GM19239 (cell line): Measurements from ENCODE around the gene SLC44A2.
A peak's percentile ranks its signal among the peaks of the same experiment; 100 is the strongest.

Experiments
- DNase-seq: peaks from one replicate; pipeline ENCODE4 v3.0.0; 2011; ENCODE audit warnings: low spot score; ENCODE audit not compliant: insufficient read length
- FAIRE-seq: peaks from 2 replicates; lab custom pipeline; 2011; peaks lifted over from hg19 to GRCh38; lab: Jason Lieb, UNC

The SLC44A2 gene

DNA sequence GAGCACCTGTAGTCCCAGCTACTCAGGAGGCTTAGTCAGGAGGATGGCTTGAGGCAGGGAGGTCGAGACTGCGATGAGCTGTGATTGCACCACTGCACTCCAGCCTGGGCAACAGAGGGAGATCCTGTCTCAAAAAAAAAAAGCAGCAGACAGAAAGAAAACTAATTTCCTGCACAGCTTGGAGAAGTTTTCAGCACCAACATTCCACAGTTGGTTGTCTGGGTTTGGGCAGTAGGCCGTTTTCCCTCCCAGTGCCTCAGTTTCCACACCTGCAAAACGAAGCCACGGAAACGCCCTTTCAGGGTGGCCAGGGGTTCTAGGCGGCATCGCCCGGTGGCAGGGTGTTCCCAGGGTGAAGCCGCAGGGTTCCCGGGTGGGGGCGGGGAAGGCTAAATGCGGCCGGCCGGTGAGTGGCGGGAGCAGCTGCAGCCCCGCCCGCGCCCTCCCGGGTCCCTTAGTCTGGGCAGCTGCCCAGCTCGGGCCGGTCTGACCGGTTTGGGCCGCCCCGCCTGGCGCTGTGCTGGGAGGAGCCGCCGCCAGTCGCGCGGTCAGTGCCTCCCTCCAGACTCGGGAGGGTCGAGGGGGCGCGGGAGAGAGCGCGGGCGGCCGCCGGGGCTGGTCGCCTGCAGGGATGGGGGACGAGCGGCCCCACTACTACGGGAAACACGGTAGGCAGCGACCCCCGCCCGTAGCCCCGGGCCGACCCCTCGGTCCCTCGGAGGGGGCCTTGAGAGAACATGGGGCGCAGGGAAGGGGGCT is at the start of gene SLC44A2:
Gene SLC44A2, plus strand, starts transcription at position 551 of the 759 bp plus-strand sequence. Its CDS starts 81 bp downstream, at position 632.
- DNase-seq (no peak), FAIRE-seq (no peak)

DNA sequence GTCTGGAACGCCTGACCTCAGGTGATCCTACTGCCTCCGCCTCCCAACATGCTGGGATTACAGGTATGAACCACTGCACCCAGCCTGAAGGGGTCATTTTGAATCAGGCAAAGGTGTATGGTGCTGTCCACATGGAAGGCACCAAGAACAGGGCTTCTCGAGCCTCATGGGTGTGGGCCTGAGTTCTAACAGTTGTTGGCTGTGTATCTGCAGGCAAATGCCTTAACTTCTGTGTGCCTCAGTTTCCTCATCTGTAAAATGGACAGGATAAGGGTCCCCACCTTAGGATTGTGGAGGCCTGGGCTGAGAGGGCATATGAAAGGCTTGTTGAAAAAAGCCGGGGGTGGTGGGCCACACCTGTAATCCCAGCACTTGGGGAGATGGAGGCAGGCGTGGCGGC is 47.4 kb upstream of the SLC44A2 start:
- no peak for FAIRE-seq

DNA sequence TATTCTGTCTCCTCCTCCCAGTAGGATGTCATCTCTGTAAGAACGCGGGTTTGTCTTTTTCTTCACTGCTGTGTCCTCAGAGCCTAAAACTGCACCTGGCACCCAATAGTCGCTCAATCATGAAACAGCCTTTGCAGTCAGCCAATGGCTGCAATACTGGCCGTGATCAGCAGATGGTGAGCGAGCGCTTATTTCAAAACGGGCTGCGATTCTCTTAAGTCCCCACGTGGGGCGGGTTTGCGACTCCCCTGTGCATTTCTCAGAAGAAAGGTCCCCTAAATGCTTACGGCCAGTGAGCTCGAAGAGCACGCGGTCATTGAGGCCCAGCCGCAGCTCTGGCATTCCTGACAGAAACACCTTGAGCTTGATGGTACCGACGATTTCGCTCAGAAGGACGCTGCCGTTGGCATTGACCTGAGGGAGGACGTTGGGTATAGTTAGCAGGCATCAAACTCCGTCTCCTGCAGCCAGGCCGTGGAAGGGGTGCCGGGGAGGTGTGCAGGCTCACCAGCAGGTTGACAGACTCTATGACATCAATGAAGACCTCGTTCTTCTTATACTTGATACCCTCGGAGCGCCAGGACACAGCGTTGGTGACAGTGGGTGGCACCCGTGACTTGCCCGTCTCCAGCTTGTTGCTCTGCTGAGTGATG is 44.2 kb upstream of the SLC44A2 start:
- peak; percentile 98 for FAIRE-seq
- no peak for DNase-seq

More for the DNA sequence above, 47.4 kb upstream of the SLC44A2 start:
- no peak for DNase-seq

DNA sequence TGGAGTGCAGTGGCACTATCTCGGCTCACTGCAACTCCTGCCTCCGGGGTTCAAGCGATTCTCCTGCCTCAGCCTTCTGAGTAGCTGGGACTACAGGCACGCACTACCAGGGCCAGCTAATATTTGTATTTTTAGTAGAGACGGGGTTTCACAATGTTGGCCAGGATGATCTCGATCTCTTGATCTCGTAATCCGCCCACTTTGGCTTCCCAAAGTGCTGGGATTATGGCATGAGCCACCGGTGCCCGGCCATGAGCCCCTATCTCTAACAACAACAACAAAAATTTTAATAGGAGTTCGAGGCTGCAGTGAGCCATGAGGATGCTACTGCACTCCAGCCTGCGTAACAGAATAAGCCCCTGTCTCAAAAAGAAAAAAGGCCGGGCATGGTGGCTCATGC is 43.3 kb upstream of the SLC44A2 start:
- DNase-seq, result no peak
- FAIRE-seq, result no peak

DNA sequence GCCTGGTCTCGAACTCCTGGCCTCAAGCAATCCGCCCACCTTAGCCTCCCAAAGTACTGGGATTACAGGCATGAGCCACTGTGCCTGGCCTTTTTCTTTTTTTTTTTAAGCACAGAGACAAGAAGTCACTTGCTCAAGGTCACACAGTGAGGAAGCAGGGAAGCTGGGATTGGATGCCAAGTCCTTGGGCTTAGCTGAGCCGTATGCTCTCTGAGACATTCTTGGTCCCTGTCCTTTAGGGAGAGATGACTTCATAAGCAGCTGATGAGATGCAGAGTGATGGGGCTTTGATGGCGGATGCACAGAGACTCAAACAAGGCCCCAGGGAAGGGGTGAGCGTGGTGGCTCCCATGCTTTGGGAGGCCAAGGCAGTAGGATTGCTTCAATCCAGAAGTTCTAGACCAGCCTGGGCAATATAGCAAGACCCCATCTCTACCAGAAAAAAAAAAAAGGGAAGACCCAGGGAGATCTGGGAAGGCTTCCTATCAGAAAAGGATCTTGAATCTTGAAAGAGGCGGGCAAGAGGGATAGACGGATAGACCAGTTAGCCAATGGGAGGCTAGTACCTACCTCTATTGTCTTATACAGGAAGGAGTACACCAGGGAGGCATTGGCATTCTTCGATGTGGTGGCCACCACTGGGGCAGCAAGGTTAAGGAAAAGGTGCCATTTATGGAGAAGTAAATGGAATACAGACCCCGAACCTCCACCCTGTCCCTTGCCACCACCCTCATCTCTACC is 42.1 kb upstream of the SLC44A2 start:
- FAIRE-seq (no peak), DNase-seq (no peak)

DNA sequence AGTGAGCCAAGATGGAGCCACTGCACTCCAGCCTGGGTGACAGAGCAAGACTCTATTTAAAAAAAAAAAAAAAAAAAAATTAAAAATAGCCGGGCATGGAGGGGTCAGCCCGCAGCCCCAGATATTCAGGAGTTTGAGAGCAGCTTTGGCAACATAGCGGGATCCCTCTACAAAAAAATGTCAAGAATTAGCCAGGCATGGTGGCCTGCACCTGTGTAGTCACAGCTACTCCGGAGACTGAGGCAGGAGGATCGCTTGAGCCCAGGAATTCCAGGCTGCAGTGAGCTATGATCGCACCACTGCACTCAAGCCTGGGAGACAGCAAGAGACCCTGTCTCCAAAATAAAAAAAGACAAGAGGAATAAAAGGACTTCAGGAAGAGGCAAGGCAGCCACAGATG is 39.0 kb upstream of the SLC44A2 start:
- no peak for DNase-seq
- FAIRE-seq, result no peak

DNA sequence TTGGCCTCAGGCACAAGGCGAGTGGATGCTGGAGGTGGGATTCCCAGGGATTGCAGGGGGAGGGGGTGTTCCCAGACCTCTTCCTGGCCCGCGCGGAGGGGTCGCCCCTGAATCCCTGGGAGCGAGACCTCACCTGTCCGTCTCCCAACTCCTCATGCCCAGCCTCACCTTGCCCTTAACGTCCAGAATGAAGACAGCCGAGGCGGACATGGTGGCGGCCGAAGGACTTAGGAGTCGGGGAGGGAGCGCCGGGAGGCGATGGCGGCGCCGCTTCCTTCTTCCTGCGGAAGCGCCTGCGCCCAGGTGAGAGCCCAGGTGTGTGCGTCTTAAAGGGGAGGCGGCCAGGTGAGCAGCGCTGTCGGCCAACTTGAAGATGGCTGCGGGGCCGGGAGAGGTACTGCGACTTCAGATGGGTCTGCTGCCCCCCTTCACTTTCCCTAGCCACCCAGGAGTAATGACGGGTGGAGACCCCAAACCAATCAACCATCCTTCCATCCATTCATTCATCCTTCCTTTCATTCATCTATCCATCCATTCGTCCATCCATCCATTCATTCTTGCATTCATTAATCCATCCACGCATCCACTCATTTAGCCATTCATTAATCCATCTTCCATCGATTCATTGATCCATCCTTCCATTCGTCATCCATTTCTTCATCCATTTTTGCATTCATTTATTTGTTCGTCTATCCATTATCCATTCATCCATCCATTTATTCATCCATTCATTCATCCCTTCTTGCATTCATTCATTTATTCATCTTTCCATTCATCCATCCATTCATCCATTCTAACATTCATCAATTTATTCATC is 38.1 kb upstream of the SLC44A2 start, which contains the start of gene AP1M2:
Gene AP1M2, minus strand, starts transcription at position 291 of the 817 bp plus-strand sequence. Its CDS starts 81 bp downstream, at position 210.
- no peak for DNase-seq
- no peak for FAIRE-seq

DNA sequence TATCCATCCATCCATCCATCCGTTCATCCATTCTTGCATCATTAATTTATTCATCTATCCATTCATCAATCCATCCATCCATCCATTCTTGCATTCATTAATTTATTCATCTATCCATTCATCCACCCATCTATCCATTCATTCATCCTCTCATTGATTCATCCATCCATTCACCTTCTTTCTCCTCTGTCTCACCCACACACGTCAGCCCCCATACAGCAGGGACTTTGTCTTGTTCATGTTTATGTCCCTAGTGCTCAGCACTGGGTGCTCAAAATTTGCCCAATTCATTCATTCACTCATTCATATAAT is 37.6 kb upstream of the SLC44A2 start:
- DNase-seq (no peak), FAIRE-seq (no peak)

DNA sequence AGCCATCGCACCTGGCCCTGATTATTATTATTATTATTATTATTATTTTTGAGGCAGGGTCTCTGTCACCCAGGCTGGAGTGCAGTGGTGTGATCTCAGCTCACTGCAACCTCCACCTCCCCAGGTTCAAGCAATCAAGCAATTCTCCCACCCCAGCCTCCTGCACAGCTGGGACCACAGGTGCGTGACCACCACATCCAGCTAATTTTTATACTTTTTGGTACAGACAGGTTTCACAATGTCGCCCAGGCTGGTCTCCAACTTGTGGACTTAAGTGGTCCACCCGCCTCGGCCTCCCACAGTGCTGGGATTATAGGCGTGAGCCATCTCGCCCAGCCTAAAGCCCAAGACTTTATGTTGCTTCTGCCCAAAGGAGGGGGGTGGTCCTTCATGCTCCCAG is 32.2 kb upstream of the SLC44A2 start:
- DNase-seq (no peak), FAIRE-seq (no peak)

DNA sequence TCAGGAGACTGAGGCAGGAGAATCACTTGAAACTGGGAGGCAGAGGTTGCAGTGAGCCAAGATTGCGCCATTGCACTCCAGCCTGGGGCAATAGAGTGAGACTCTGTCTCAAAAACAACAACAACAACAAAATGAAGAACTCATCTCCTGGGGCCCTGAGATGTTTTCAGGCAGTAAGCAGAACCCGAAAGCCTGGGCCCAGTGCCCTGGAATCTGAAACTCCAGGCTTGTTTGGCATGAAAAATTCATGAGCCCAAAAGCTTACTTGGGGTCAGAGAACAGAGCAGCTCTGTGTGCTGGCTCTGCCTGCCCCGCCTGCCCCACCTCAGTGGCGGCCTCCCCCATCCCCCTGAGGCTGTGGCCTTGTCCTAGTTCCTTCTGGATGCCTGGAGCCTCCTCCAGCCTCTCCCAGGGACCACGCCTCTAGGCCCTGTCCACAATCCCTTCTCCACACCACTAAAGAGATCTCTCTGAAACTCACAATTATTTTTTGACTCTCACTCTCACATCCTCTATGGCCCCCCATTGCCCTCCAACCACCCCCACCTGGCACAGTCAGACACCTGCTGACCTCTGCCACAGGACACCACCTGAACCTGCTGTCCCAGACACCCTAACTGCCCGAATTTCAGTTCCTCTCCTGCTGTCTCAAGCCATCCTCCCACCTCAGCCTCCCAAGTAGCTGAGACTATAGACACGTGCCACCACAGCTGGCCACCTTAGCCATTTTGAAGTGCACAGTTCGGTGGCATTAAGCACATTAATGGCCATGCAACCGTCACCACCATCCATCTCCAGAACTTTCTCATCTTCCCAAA is 31.3 kb upstream of the SLC44A2 start:
- FAIRE-seq, result peak; percentile 79
- DNase-seq, result no peak

DNA sequence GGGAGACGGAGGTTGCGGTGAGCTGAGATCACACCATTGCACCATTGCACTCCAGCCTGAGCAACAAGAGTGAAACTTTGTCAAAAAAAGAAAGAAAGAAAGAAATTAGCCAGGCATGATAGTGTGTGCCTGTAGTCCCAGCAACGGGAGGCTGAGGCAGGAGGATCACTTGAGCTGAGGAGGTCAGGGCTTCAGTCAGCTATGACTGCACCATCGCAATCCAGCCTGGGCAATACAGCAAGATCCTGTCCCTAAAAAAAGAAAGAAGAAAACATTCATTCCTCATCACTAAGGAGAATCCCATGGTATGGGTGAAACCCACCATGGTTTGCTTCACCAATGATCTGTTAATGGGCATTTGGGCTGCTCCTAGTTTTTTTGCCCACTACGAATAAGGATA is 25.2 kb upstream of the SLC44A2 start:
- DNase-seq (no peak), FAIRE-seq (no peak)

DNA sequence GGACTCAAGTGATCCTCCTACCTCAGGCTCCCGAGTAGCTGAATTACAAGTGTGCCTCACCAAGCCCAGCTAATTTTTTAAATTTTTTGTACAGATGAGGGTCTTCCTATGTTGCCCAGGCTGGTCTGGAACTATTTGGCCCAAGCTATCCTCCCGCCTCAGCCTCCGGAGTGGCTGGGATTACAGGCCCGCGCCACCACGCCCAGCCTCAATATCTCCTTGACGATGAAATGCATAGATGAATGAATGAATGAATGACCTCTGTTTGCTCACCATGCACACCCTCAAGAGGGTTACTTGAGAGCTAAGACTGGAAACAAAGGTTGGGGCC is 23.4 kb upstream of the SLC44A2 start:
- no peak for DNase-seq
- peak; percentile 83 for FAIRE-seq

DNA sequence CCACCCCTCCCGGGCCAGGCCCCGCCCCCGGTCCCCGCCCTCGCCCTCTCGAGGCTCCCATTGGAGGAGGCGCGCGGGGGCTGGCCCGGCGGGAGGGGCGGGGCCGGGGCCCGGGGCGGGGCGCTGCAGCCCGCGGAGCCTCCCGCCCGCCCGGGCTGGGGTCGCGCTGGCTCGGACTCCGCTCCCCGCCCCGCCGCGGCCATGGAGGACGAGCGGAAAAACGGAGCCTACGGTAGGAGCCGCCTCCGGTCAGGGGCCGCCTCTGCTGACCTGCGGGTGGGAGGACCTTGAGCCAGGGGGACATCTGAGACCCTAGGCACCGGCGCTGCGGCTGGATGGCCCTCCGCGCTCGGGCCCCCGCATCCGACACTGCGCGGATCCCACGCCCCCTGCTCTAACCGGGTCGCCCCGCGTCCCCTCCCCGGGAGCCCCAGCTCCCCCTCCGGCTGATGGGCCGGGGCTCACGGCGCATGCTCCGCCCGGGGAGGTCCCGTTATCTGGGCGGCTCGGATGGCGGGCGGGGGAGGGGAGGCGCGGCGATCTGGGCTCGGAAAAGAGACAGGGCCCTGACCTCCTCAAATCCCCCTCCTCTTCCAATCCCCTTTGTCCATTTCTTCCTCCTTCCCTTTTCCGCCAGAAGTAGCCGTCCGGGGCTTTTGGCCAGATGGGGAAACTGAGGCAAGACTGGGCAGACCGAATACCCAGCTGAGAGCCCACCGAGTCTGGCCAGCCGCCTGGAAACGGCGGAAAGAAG is 22.8 kb upstream of the SLC44A2 start:
- no peak for FAIRE-seq

DNA sequence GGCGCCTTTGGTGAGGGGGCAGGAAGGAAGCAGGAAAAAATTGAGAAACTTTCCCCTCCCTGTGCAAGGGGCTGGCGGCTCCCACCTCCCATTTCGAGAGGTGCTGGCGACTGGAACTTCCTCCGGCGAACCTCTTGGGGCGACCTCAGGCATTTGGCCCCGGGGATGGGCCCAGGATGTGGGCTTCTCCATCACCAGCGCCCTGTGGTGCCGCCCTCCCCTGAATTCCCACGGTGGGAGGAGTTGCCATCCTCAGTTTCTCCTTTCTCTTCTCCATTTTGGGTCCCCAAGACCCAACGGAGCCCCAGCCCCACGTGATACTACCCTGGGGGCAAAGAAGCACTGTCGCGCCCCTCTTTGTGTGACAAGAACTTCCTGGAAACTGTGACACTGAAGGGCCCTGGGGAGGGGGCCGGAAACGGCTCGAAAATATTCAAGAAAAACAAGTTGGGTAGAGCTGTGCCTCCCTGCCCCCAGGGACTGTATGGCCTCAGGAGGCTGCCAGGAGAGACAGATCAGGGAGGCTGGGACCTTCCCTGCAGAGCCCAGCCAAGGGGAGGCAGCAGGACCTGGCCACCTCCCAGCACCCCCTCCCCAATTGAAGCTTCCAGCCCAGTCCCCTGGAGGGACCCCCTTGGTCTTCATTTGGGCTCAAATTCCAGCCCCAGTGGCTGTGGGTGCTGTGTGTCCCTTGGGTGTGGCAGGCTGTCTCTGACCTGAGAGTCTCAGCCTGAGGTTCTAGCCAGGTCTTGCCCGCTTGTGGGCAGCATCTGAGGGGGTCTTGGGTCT is 22.1 kb upstream of the SLC44A2 start:
- FAIRE-seq (peak; percentile 70), DNase-seq (peak; percentile 50)

More for the DNA sequence above, 22.8 kb upstream of the SLC44A2 start:
- DNase-seq, result peak; percentile 83

DNA sequence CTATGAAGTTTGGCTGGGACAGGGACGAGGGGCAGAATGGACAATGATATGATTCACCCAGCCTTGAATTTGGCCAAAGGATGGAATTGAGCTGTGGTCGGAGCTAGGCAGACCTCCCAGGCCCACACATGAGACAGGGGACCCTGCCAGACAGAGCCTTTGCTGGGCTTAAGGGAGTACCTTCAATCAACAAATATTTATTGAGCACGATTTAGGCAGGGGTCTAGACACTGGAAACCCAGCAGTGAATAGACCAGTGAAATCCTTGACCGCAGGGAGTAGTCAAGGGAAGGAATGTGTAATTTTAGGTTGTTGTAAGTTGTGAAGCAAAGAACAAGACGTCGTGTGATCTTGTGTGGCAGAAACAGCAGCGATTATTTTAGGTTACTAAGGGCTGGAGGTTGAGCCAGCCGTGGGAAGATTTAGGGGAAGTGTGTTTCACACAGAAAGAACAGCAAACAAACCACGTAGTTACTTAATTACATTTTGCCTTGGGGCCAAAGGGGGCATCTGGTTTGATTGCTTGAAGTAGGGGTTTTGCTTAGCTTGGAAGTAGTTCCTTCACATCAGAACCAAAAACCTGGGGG is 21.4 kb upstream of the SLC44A2 start:
- FAIRE-seq, result peak; percentile 89
- DNase-seq, result no peak

DNA sequence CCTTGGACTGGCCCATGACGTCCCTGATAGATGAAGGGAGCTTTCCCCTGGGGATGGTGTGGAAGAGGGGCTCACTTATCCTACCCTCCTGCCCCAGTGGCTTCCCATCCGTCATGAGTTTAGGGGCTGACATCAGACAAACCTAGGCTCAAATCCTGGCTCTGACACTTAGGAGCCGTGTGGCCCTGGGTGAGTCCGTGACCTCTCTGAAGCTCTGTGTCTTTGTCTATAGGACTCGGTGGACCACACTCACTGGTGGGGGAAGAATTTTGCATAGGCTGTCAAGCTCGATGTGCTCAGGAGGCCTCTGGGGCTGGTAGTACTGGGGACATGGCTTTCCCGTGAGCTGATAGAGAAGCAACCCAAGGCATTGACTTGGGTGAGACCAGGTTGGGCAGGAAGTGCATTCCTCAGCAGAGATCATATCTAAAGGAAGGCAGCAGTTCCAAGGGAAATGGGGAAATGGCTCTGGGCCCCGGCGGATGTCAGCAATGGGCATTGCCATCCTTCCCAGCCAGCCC is 20.8 kb upstream of the SLC44A2 start:
- DNase-seq (peak; percentile 56), FAIRE-seq (peak; percentile 83)

DNA sequence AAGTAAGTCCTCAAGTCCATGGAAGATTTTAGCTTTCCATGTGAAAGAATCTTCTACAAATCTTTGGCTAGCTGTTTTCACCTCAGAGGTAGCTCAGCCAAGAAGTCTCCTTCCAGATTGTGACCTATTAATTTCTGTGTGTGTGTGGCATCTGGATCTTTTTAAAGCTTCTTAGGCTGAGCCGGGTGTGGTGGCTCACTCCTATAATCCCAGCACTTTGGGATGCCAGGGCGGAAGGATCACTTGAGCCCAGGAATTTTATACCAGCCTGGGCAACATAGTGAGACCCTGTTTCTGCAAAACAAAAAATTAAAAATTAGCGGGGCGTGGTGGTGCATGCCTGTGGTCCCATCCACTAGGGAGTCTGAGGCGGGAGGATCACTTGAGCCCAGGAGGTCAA is 13.4 kb upstream of the SLC44A2 start:
- no peak for FAIRE-seq
- no peak for DNase-seq
